Suprapubic skin (tissue), 4 donors: Measurements from ENCODE around the gene CENPX. TPM values are rescaled to one million over a fixed set of nuclear protein-coding genes. Genes with fewer than 3 reads are reported as not detected.

Source experiments
- DNase-seq, 2 donors: peaks; one replicate each; pipeline ENCODE4 v3.0.0-alpha.2; 2019; ENCODE audit warnings: low spot score in 2 of 2
- H3K27ac ChIP-seq: fragments of 200-600 bp; sonication (generic); one replicate; pipeline ENCODE4 v1.5.1; 2019
- H3K27me3 ChIP-seq: fragments of 200-600 bp; sonication (generic); one replicate; pipeline ENCODE4 v1.5.1; 2019
- H3K36me3 ChIP-seq: fragments of 200-600 bp; sonication (generic); one replicate; pipeline ENCODE4 v1.5.1; 2019
- H3K4me1 ChIP-seq: fragments of 200-600 bp; sonication (generic); one replicate; pipeline ENCODE4 v1.5.1; 2019
- H3K4me3 ChIP-seq: fragments of 200-600 bp; sonication (generic); one replicate; pipeline ENCODE4 v1.5.1; 2019; ENCODE audit warnings: mild to moderate bottlenecking
- H3K9me3 ChIP-seq: fragments of 200-600 bp; sonication (generic); one replicate; pipeline ENCODE4 v1.5.1; 2019
- EP300 ChIP-seq: sonication (generic); formaldehyde crosslinking; IDR thresholded peaks from one replicate; pipeline ENCODE4 v1.6.1; 2017; ENCODE audit warnings: antibody characterized with exemption
- POLR2A ChIP-seq, 2 donors: fragments of 450-650 bp; IDR thresholded peaks; one replicate each; pipeline ENCODE4 v1.6.1; 2017; ENCODE audit warnings: antibody characterized with exemption in 2 of 2, mild to moderate bottlenecking in 2 of 2, moderate library complexity in 2 of 2
- POLR2AphosphoS5 ChIP-seq, 3 donors: sonication (generic); formaldehyde crosslinking; IDR thresholded peaks; one replicate each; pipeline ENCODE4 v1.6.1; 2017; ENCODE audit warnings: antibody characterized with exemption in 3 of 3
- WGBS: methylation state at CpG from one replicate; pipeline ENCODE4 v1.1.5; 2018; 5-methylcytosine and 5-hydroxymethylcytosine counted together
- total RNA-seq, 4 donors: library from RNA; depleted of rRNA; stranded (reverse); fragments of >200 nt; gene quantifications; one replicate each; pipeline ENCODE4 v1.1.0, GENCODE V29; 2016
- TF ChIP-seq, protein P1 (sequence below), 2 donors: fragments of 200-600 bp in 1 of 2; fragments of 450-650 bp in 1 of 2; sonication (generic) in 1 of 2; IDR thresholded peaks; one replicate each; pipeline ENCODE4 v1.5.1; 2016 to 2019; ENCODE audit warnings: antibody characterized with exemption in 2 of 2, mild to moderate bottlenecking in 1 of 2, moderate library complexity in 1 of 2

Gene CENPX
- total RNA-seq, 4 donors from 2014 or later = 75.8 to 81.6 (median 76.8) TPM

- Histone ChIP-seq H3K36me3 (peaks cover 13% of the 10 kb centered on the region), H3K27me3 (no peaks in the 10 kb centered on the region), H3K4me3 (no peak overlapping the region), H3K4me1 (peaks cover 10% of the 10 kb centered on the region), H3K9me3 (no peaks in the 10 kb centered on the region), H3K27ac (no peak overlapping the region)
- 79% methylated on average over 7 of the region's 7 CpGs for WGBS
- DNase-seq = no peak
- TF ChIP-seq POLR2A (IDR thresholded peaks at IDR 0.05) (no peak), POLR2AphosphoS5 (IDR thresholded peaks at IDR 0.05) (no peak), EP300 (no peak)
- TF ChIP-seq, protein P1, sequence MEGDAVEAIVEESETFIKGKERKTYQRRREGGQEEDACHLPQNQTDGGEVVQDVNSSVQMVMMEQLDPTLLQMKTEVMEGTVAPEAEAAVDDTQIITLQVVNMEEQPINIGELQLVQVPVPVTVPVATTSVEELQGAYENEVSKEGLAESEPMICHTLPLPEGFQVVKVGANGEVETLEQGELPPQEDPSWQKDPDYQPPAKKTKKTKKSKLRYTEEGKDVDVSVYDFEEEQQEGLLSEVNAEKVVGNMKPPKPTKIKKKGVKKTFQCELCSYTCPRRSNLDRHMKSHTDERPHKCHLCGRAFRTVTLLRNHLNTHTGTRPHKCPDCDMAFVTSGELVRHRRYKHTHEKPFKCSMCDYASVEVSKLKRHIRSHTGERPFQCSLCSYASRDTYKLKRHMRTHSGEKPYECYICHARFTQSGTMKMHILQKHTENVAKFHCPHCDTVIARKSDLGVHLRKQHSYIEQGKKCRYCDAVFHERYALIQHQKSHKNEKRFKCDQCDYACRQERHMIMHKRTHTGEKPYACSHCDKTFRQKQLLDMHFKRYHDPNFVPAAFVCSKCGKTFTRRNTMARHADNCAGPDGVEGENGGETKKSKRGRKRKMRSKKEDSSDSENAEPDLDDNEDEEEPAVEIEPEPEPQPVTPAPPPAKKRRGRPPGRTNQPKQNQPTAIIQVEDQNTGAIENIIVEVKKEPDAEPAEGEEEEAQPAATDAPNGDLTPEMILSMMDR (IDR thresholded peaks at IDR 0.05) = no peak
Measured at GRCh38 chr17:81998212-81998611, 24.5 kb downstream of the CENPX start.

- WGBS = 84% methylated on average over 14 of the region's 30 CpGs
Measured at GRCh38 chr17:81996757-81997441, 25.8 kb downstream of the CENPX start.

GRCh38 chr17:81996232-81996756 is 26.4 kb downstream of the CENPX start:
- H3K27me3 ChIP-seq = no peaks in the 10 kb centered on the region
- TF ChIP-seq POLR2AphosphoS5 (IDR thresholded peaks at IDR 0.05) (no peak), EP300 (no peak), POLR2A (IDR thresholded peaks at IDR 0.05) (no peak)
- TF ChIP-seq, protein P1 (IDR thresholded peaks at IDR 0.05) = no peak
- H3K4me3 ChIP-seq = no peak overlapping the region
- H3K4me1 ChIP-seq = peaks cover 22% of the 10 kb centered on the region
- DNase-seq = no peak
- H3K36me3 ChIP-seq = peaks cover 13% of the 10 kb centered on the region
- no peak overlapping the region for H3K27ac ChIP-seq
- 87% methylated on average over 16 of the region's 28 CpGs for WGBS
- no peaks in the 10 kb centered on the region for H3K9me3 ChIP-seq

More at GRCh38 chr17:81996757-81997441, 25.8 kb downstream of the CENPX start:
- H3K9me3 ChIP-seq = no peaks in the 10 kb centered on the region
- no peaks in the 10 kb centered on the region for H3K27me3 ChIP-seq
- no peak overlapping the region for H3K27ac ChIP-seq
- H3K4me1 ChIP-seq = peaks cover 16% of the 10 kb centered on the region
- TF ChIP-seq POLR2AphosphoS5 (IDR thresholded peaks at IDR 0.05) (no peak), EP300 (no peak), POLR2A (IDR thresholded peaks at IDR 0.05) (no peak)
- TF ChIP-seq, protein P1 (IDR thresholded peaks at IDR 0.05) = no peak
- H3K36me3 ChIP-seq = peaks cover 13% of the 10 kb centered on the region
- H3K4me3 ChIP-seq = no peak overlapping the region
- DNase-seq = no peak

DNA sequence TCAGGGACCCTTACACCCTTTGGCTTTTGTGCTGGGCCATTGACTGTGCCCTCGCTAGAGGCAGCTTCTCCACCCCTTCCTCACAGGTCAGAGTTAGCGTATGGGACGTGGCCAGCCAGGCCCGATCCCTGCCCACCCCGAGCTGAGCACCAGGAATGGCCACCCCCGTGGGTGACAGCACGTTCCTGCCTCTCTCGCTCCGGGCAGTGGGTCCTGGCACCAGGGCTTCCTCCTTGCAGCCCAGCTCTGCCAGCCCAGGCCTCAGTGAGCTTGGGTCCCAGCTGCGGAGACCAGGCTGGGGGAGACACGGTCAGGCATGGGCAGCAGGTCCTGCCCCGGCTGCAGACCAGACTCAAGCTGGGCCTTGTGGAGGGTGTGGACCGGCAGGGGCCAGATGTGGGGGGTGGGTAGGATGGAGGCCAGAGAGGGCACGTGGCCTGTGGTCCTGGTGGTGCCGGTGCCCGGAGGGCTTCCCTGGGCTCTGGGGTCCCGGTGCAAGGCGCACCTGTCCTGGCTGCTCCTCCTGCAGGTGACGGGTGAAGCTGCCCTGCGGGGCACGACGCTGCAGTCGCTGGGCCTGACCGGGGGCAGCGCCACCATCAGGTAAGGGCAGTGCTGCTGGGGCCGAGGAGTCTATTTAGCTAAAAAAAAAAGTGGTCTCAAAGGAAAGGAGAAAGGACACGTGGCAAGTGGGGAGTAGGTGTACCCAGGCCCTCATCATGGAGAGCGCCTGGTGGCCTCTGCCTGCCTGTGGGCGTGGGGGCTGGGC is 27.0 kb downstream of the CENPX start:
- DNase-seq = no peak
- H3K4me1 ChIP-seq = peaks cover 29% of the 10 kb centered on the region
- WGBS = 95% methylated on average over 21 of the region's 29 CpGs
- no peaks in the 10 kb centered on the region for H3K9me3 ChIP-seq
- H3K4me3 ChIP-seq = no peak overlapping the region
- H3K36me3 ChIP-seq = peaks cover 13% of the 10 kb centered on the region
- TF ChIP-seq, protein P1 (IDR thresholded peaks at IDR 0.05) = no peak
- no peak overlapping the region for H3K27ac ChIP-seq
- no peaks in the 10 kb centered on the region for H3K27me3 ChIP-seq
